ENCODE results near the gene COL13A1. TPM values are rescaled to one million over a fixed set of nuclear protein-coding genes. Genes with fewer than 3 reads are reported as not detected.

COL13A1 gene
- total and polyA plus RNA-seq, 4 donors = 0.17 to 0.47 (median 0.18) TPM

DNA sequence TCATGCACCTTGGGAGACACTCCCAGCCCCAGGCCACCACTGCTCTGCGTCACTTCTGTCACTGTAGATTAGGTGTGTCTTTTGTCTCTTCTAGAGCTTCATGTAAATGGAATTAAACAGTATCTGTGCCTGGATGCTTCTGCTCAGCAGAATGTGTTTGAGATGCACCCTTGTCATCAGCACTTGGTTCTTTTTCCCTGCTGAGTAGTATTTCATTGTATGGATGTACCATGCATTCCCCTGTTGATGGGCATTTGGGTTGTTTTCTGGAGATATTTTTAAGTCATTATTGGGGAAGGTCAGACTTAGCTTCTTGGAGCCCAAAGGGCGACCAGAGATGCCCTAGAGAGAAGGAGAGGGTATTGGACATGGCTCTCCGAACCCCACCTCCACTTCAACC lies 126.6 kb downstream of the COL13A1 start:
- no peak overlapping the region for H3K4me3 ChIP-seq (ENCODE audit: low read depth in 1 of 3, low read length in 3 of 3)
- no peak overlapping the region for H3K27ac ChIP-seq (ENCODE audit: low read depth in 1 of 2, low read length in 2 of 2)
- no peaks in the 10 kb centered on the region for H3K4me1 ChIP-seq (ENCODE audit: control insufficient read depth in 4 of 4, insufficient read depth in 4 of 4, low read length in 3 of 4)
- H3K9ac ChIP-seq (ENCODE audit: low read depth in 1 of 2, low read length in 2 of 2) = no peak overlapping the region
- no peaks in the 10 kb centered on the region for H3K27me3 ChIP-seq (ENCODE audit: control insufficient read depth in 4 of 4, insufficient read depth in 4 of 4, low read length in 3 of 4)
- no peaks in the 10 kb centered on the region for H3K9me3 ChIP-seq (ENCODE audit: control insufficient read depth in 4 of 4, low read length in 3 of 4)
- WGBS = 82% methylated on average over 3 of the region's 3 CpGs
- TF ChIP-seq YY1 (IDR thresholded peaks at IDR 0.05) (no peak), FOXA1 (IDR thresholded peaks at IDR 0.05) (no peak), ZBTB33 (IDR thresholded peaks at IDR 0.05) (no peak), FOXA2 (IDR thresholded peaks at IDR 0.05) (no peak), RAD21 (IDR thresholded peaks at IDR 0.05) (no peak), TAF1 (conservative IDR thresholded peaks at IDR 0.05) (no peak), EGR1 (IDR thresholded peaks at IDR 0.05; ENCODE audit: low read depth in 2 of 2) (no peak), SP1 (IDR thresholded peaks at IDR 0.05) (no peak), RXRA (IDR thresholded peaks at IDR 0.05) (no peak)
- TF ChIP-seq, protein P1, sequence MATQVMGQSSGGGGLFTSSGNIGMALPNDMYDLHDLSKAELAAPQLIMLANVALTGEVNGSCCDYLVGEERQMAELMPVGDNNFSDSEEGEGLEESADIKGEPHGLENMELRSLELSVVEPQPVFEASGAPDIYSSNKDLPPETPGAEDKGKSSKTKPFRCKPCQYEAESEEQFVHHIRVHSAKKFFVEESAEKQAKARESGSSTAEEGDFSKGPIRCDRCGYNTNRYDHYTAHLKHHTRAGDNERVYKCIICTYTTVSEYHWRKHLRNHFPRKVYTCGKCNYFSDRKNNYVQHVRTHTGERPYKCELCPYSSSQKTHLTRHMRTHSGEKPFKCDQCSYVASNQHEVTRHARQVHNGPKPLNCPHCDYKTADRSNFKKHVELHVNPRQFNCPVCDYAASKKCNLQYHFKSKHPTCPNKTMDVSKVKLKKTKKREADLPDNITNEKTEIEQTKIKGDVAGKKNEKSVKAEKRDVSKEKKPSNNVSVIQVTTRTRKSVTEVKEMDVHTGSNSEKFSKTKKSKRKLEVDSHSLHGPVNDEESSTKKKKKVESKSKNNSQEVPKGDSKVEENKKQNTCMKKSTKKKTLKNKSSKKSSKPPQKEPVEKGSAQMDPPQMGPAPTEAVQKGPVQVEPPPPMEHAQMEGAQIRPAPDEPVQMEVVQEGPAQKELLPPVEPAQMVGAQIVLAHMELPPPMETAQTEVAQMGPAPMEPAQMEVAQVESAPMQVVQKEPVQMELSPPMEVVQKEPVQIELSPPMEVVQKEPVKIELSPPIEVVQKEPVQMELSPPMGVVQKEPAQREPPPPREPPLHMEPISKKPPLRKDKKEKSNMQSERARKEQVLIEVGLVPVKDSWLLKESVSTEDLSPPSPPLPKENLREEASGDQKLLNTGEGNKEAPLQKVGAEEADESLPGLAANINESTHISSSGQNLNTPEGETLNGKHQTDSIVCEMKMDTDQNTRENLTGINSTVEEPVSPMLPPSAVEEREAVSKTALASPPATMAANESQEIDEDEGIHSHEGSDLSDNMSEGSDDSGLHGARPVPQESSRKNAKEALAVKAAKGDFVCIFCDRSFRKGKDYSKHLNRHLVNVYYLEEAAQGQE (IDR thresholded peaks at IDR 0.05) = no peak
- TF ChIP-seq, protein P2, sequence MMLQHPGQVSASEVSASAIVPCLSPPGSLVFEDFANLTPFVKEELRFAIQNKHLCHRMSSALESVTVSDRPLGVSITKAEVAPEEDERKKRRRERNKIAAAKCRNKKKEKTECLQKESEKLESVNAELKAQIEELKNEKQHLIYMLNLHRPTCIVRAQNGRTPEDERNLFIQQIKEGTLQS (IDR thresholded peaks at IDR 0.05) = no peak
- no peaks in the 10 kb centered on the region for H3K36me3 ChIP-seq (ENCODE audit: control insufficient read depth in 4 of 4, insufficient read depth in 3 of 4, low read depth in 1 of 4, low read length in 3 of 4)
- DNase-seq (ENCODE audit: low spot score) = no peak

- Histone ChIP-seq H3K27ac (ENCODE audit: low read depth in 1 of 2, low read length in 2 of 2) (no peak overlapping the region), H3K9ac (ENCODE audit: low read depth in 1 of 2, low read length in 2 of 2) (no peak overlapping the region), H3K27me3 (ENCODE audit: control insufficient read depth in 4 of 4, insufficient read depth in 4 of 4, low read length in 3 of 4) (no peaks in the 10 kb centered on the region), H3K9me3 (ENCODE audit: control insufficient read depth in 4 of 4, low read length in 3 of 4) (no peaks in the 10 kb centered on the region), H3K36me3 (ENCODE audit: control insufficient read depth in 4 of 4, insufficient read depth in 3 of 4, low read depth in 1 of 4, low read length in 3 of 4) (no peaks in the 10 kb centered on the region), H3K4me1 (ENCODE audit: control insufficient read depth in 4 of 4, insufficient read depth in 4 of 4, low read length in 3 of 4) (no peaks in the 10 kb centered on the region), H3K4me3 (ENCODE audit: low read depth in 1 of 3, low read length in 3 of 3) (no peak overlapping the region)
- no peak for DNase-seq (ENCODE audit: low spot score)
- TF ChIP-seq TAF1 (conservative IDR thresholded peaks at IDR 0.05) (no peak), CTCF (IDR thresholded peaks at IDR 0.05; ENCODE audit: low read depth, low read length, missing input control) (no peak), HNF4A (conservative IDR thresholded peaks at IDR 0.05) (no peak), ZBTB33 (IDR thresholded peaks at IDR 0.05) (no peak), RAD21 (IDR thresholded peaks at IDR 0.05) (no peak), FOXA1 (IDR thresholded peaks at IDR 0.05) (no peak), EGR1 (IDR thresholded peaks at IDR 0.05; ENCODE audit: low read depth in 2 of 2) (no peak), HNF4G (IDR thresholded peaks at IDR 0.05) (no peak), SP1 (IDR thresholded peaks at IDR 0.05) (no peak), RXRA (IDR thresholded peaks at IDR 0.05) (no peak), GABPA (IDR thresholded peaks at IDR 0.05 in 1 of 2, conservative IDR thresholded peaks at IDR 0.05 in 1 of 2) (no peak), JUND (IDR thresholded peaks at IDR 0.05) (no peak), FOXA2 (IDR thresholded peaks at IDR 0.05) (no peak), YY1 (IDR thresholded peaks at IDR 0.05) (no peak), NR2F2 (IDR thresholded peaks at IDR 0.05) (no peak)
- TF ChIP-seq, protein P1 (IDR thresholded peaks at IDR 0.05) = no peak
- TF ChIP-seq, protein P2 (IDR thresholded peaks at IDR 0.05) = no peak
- TF ChIP-seq, protein P3, sequence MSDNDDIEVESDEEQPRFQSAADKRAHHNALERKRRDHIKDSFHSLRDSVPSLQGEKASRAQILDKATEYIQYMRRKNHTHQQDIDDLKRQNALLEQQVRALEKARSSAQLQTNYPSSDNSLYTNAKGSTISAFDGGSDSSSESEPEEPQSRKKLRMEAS (IDR thresholded peaks at IDR 0.05) = no peak
- WGBS = 92% methylated on average over 3 of the region's 3 CpGs
Measured at GRCh38 chr10:69929575-69929974, 127.9 kb downstream of the COL13A1 start.
